ENCODE data around the gene SORCS3. TPM values are rescaled to one million over a fixed set of nuclear protein-coding genes. Genes with fewer than 3 reads are reported as not detected.

Gene SORCS3
- total and polyA plus RNA-seq, 2 of the 4 experiments (the other 2 are of a cell fraction): not detected

GRCh38 chr10:105288613-105289012 lies 647.5 kb downstream of the SORCS3 start:
- Histone ChIP-seq H2AK9ac (replicated peaks; ENCODE audit: low read depth, low read length, poor library complexity) (no peak overlapping the region), H3K79me1 (ENCODE audit: low read depth in 1 of 2, low read length in 2 of 2) (no peaks in the 10 kb centered on the region), H3K9me1 (ENCODE audit: insufficient read depth, low read length) (no peaks in the 10 kb centered on the region), H3K27ac (ENCODE audit: insufficient read depth, low read length) (no peak overlapping the region), H3K9ac (ENCODE audit: low read depth, low read length) (no peak overlapping the region), H2BK120ac (ENCODE audit: low read depth, low read length) (no peak overlapping the region), H2BK15ac (ENCODE audit: low read depth, low read length) (no peak overlapping the region), H4K8ac (ENCODE audit: low read depth in 2 of 2, low read length in 2 of 2) (no peak overlapping the region), H2BK20ac (ENCODE audit: low read depth, low read length) (no peak overlapping the region), H3K23ac (ENCODE audit: low read depth, low read length) (no peak overlapping the region), H3K4ac (ENCODE audit: low read depth, low read length) (no peak overlapping the region), H3K18ac (ENCODE audit: low read depth, low read length) (no peak overlapping the region), H2AK5ac (ENCODE audit: low read depth, low read length) (no peak overlapping the region), H3K27me3 (ENCODE audit: control insufficient read depth, insufficient read depth, low read length) (no peaks in the 10 kb centered on the region), H4K20me1 (ENCODE audit: insufficient read depth, low read length) (no peaks in the 10 kb centered on the region), H3K14ac (replicated peaks; ENCODE audit: low read depth, low read length) (no peak overlapping the region), H3K4me1 (ENCODE audit: control insufficient read depth, insufficient read depth, low read length) (no peaks in the 10 kb centered on the region), H2BK5ac (ENCODE audit: low read depth, low read length, poor library complexity, severe bottlenecking) (no peak overlapping the region), H3K4me2 (ENCODE audit: low read depth, low read length) (no peak overlapping the region), H3K36me3 (ENCODE audit: control insufficient read depth, insufficient read depth, low read length) (no peaks in the 10 kb centered on the region), H3K9me3 (ENCODE audit: control insufficient read depth, insufficient read depth, low read length) (peaks cover 6% of the 10 kb centered on the region), H3K4me3 (ENCODE audit: insufficient read depth, low read depth, low read length) (no peak overlapping the region), H3K56ac (ENCODE audit: extremely low read depth, insufficient read depth, low read length) (no peak overlapping the region), H4K5ac (ENCODE audit: low read depth, low read length) (no peak overlapping the region), H2AFZ (replicated peaks; ENCODE audit: low read length, poor library complexity) (no peak overlapping the region), H4K91ac (ENCODE audit: insufficient read depth, low read depth, low read length) (no peak overlapping the region)
- CTCF ChIA-PET: no interaction called here
- intact Hi-C loops (cut with micrococcal nuclease) (no loop called here), dilution Hi-C loops (cut with HindIII; ENCODE audit: low sequenced_read_pairs, unreplicated experiment) (no loop called here), in situ Hi-C loops (cut with MboI; ENCODE audit: low sequenced_read_pairs) (no loop called here)
- ATAC-seq (ENCODE audit: low read depth): no peak
- DNase-seq: no peak
- POLR2A ChIA-PET (ENCODE audit: unreplicated experiment): no interaction called here
- BruUV-seq (replicated peaks): no TSS peak
- TF ChIP-seq ELK1 (IDR thresholded peaks at IDR 0.05; ENCODE audit: borderline replicate concordance, low read depth, low read length) (no peak), RCOR1 (IDR thresholded peaks at IDR 0.05; ENCODE audit: insufficient replicate concordance, low read length) (no peak)

Data from IMR-90 (cell line).